IPS-18a (cell line): ENCODE data around the gene ESRRG.

Experiments
- H3K27ac ChIP-seq: one replicate; pipeline ENCODE4 v1.5.1; 2013; ENCODE audit warnings: low read length
- H3K27me3 ChIP-seq: one replicate; pipeline ENCODE4 v1.6.1; 2013; ENCODE audit warnings: mild to moderate bottlenecking, low read length; ENCODE audit not compliant: control insufficient read depth, insufficient read depth
- H3K36me3 ChIP-seq: one replicate; pipeline ENCODE4 v1.6.1; 2013; ENCODE audit warnings: low read depth, low read length; ENCODE audit not compliant: control insufficient read depth
- H3K4me1 ChIP-seq: one replicate; pipeline ENCODE4 v1.6.1; 2013; ENCODE audit warnings: low read depth, low read length; ENCODE audit not compliant: control insufficient read depth
- H3K4me3 ChIP-seq: one replicate; pipeline ENCODE4 v1.5.1; 2013; ENCODE audit warnings: low read length
- H3K9ac ChIP-seq: one replicate; pipeline ENCODE4 v1.6.1; 2013; ENCODE audit warnings: mild to moderate bottlenecking, low read length, moderate library complexity
- H3K9me3 ChIP-seq: one replicate; pipeline ENCODE4 v1.6.1; 2013; ENCODE audit warnings: low read depth, low read length; ENCODE audit not compliant: control insufficient read depth

The ESRRG gene

DNA sequence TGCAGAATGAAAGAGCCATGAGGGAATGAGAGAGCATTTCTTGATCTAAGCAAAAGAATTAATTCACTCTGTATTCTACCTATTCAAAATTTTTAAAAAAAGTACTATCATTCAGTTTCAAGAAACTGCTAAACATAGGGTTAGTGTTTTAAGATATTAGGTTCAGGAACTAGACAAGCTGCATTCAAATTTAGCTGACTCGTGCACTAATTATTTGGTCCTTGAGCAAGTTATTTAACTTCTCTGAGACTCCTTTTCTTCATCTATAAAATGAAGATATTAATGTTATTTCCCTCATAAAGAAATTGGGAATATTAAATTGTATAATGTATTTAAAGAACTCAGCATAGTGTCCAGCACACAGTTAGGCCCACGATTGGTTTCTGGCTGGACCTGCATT is 225.0 kb downstream of the ESRRG start:
- no peaks in the 10 kb centered on the region for H3K36me3 ChIP-seq
- H3K9me3 ChIP-seq = no peaks in the 10 kb centered on the region
- H3K27me3 ChIP-seq = no peaks in the 10 kb centered on the region
- H3K4me3 ChIP-seq = no peak overlapping the region
- no peak overlapping the region for H3K27ac ChIP-seq
- H3K9ac ChIP-seq = no peak overlapping the region
- H3K4me1 ChIP-seq = peaks cover 15% of the 10 kb centered on the region

DNA sequence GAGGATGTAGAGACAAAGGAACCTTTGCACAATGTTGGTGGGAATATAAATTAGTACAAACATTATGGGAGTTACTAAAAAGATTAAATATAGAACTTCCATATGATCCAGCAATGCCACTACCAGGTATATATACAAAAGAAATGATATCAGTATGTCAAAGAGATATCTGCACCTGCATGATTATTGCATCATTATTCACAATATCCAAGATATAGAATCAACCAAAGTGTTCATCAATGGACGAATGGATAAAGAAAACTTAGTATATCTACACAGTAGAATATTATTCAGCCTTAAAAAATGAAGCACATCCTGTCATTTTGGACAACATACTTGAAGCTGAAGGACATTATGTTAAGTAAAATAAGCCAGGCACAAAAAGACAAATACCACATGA is 238.2 kb downstream of the ESRRG start:
- Histone ChIP-seq H3K4me3 (no peak overlapping the region), H3K36me3 (no peaks in the 10 kb centered on the region)

DNA sequence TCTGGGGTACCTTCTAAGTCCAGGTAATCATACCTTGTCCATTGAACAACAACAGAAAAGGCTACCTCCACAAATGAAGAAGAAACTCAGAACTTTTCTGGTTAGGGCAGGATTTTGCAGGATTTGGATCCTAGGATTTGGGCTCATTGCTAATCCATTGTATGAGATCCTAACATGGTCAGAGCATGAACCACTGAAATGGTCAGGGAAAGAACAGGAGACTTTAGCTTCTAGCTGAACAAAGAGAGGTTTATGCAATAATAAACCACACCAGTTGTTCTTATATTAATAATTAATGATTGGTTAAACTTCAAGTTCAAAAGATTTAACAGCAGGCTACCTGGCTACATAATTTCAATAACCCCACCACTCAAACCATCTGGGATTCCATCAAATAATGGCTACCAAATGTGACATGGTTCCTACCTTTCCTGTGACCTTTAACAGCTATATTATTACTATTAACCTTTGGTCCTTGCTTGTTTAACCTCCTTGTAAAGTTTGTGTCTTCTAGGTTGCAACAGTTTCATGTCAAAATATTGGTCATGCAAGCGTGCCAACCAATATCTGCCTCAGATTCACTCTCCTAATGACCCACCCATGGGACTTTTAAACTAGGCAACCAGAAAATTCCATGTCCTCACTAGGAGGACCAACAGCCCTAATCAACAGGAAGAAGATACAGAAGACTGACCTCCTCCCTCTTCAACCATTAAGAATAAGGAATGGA is 239.4 kb downstream of the ESRRG start:
- Histone ChIP-seq H3K27ac (no peak overlapping the region), H3K27me3 (peaks cover 13% of the 10 kb centered on the region), H3K9me3 (no peaks in the 10 kb centered on the region), H3K9ac (no peak overlapping the region), H3K4me1 (no peaks in the 10 kb centered on the region), H3K36me3 (no peaks in the 10 kb centered on the region), H3K4me3 (no peak overlapping the region)

More for the DNA sequence above, 238.2 kb downstream of the ESRRG start:
- H3K27me3 ChIP-seq = peaks cover 13% of the 10 kb centered on the region
- no peaks in the 10 kb centered on the region for H3K4me1 ChIP-seq
- no peak overlapping the region for H3K9ac ChIP-seq
- H3K9me3 ChIP-seq = no peaks in the 10 kb centered on the region
- H3K27ac ChIP-seq = no peak overlapping the region

DNA sequence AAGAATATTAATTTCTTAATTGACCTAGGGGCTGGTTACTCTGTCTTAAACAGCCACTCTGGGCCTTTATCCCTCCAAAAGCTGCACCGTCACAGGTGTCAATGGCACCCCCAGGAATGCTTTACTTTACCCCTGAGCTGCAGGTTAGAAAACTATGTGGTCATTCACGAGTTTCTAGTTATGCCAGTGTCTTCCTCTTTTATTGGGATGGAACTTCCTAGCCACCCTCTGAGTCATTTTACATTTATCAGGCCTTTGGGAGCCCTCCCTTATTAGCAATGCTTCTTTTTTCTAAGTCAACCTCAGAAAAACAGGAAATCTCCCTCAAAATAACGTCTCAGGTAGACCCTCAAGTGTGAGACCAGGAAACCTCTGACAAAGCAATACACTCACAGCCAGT is 240.6 kb downstream of the ESRRG start:
- Histone ChIP-seq H3K9ac (no peak overlapping the region), H3K36me3 (no peaks in the 10 kb centered on the region), H3K4me3 (no peak overlapping the region), H3K9me3 (no peaks in the 10 kb centered on the region), H3K27ac (no peak overlapping the region), H3K4me1 (no peaks in the 10 kb centered on the region), H3K27me3 (peaks cover 13% of the 10 kb centered on the region)

DNA sequence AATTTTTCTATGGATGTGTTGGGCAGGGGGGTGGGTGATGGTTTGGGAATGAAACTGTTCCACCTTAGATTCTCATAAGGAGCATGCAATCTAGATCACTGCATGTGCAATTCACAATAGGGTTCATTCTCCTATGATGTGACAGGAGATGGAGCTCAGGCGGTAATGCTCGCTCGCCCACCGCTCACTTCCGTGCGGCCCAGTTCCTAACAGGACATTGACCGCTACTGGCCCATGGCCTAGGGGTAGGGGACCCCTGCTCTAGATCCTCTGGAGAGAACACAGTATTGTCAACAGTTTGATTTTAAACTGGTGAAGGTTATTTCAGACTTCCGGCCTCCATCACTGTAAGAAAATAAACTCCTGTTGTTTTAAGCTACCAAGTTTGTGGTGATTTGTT is 245.0 kb downstream of the ESRRG start:
- no peak overlapping the region for H3K9ac ChIP-seq
- no peaks in the 10 kb centered on the region for H3K27me3 ChIP-seq
- no peak overlapping the region for H3K27ac ChIP-seq
- H3K9me3 ChIP-seq = no peaks in the 10 kb centered on the region
- H3K4me1 ChIP-seq = no peaks in the 10 kb centered on the region
- H3K4me3 ChIP-seq = no peak overlapping the region
- H3K36me3 ChIP-seq = no peaks in the 10 kb centered on the region

DNA sequence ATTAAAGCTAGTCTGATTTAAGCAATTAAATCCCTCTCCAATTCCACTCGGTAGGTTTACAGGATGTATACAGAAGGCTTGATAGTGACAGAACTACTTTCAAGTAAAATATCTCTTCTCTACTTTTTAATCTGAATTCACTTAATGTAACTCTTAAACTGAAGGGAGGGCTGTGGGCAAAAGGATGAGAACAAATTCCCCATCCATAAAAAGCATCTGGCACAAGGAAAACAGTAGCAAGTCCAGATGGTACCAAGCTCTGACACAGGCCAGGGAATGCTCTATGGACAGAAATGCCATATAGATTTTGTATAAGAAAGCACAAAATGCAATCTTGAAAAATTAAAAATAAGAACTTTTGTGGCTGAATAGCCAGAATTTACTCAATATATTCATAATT is 246.9 kb downstream of the ESRRG start:
- Histone ChIP-seq H3K27me3 (no peaks in the 10 kb centered on the region), H3K36me3 (no peaks in the 10 kb centered on the region), H3K27ac (no peak overlapping the region), H3K9me3 (no peaks in the 10 kb centered on the region), H3K4me1 (no peaks in the 10 kb centered on the region), H3K4me3 (no peak overlapping the region), H3K9ac (no peak overlapping the region)

DNA sequence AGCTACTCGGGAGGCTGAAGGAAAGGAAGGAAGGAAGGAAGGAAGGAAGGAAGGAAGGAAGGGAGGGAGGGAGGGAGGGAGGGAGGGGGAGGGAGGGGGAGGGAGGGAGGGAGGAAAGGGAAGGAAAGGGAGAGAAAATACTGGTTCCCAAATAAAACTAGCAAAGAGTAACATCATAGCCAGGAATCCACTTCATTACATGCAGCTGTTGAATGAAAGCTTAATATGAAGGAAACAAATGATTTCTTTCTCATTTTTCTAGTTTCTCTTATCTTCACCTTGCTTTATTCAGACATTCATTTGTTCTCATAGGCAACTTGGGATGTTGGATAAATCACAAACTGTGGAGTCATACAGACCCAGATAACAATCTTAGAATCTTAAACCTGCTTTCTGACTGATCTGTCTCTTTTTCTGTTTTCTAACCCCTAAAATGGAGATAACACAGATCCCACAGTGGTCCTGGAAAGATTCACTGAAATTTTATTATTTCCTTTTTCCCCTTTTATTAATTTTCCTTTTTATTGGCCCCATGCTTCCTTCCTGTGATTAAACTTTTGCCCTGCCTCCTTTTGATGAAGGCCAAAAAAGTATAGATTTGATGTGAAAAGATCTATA is 247.5 kb downstream of the ESRRG start:
- no peak overlapping the region for H3K4me3 ChIP-seq
- H3K4me1 ChIP-seq = no peaks in the 10 kb centered on the region
- no peak overlapping the region for H3K9ac ChIP-seq
- no peak overlapping the region for H3K27ac ChIP-seq
- no peaks in the 10 kb centered on the region for H3K9me3 ChIP-seq
- H3K27me3 ChIP-seq = no peaks in the 10 kb centered on the region
- H3K36me3 ChIP-seq = no peaks in the 10 kb centered on the region

DNA sequence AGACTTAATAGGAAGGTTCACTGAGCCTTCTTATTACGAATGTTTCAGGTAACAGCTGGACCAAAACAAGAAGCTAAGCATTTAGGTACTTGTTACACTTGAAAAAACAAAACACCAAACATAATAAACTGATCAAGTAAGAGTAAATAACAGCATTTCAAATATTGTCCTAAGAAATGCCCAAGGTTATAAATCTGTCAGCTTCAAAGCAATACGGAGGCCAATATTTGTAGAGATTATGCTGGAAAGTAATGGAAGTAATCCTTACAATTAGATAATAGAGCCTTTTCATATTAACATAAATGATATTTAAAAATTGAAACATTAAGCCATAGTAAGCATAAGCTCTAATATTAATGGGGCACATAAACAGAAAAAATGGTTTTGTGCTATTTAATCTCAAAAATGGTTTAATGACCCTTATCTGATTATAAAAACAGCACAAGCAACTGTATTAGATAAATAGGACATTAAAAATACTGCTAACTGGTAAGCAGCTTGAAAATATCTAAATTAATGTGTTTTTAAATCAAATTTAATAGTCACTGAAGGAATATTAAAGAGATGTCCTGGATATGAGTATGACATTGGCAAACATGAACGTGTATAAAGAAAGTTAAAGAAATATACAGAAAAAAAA is 256.9 kb downstream of the ESRRG start:
- Histone ChIP-seq H3K4me3 (no peak overlapping the region), H3K4me1 (peaks cover 6% of the 10 kb centered on the region), H3K9ac (no peak overlapping the region), H3K27ac (no peak overlapping the region), H3K36me3 (no peaks in the 10 kb centered on the region), H3K27me3 (no peaks in the 10 kb centered on the region), H3K9me3 (no peaks in the 10 kb centered on the region)

DNA sequence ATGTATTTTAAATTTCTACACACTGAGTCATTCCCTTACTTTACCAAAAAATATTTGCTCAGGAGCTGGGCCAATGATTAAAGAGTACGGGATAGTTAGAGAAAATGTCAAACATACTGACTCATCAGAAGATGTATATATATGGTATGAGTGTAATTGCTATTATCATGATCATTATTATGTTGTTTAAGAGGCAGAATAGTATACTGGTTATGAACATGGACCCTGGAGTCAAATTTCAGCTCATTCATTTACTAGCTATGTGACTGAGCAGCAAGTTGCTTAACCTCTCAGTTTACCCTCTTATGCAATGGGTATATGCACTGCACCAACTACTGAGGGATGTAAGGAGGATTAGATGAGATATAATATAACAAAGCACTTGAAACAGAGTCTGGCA is 258.7 kb downstream of the ESRRG start:
- no peaks in the 10 kb centered on the region for H3K9me3 ChIP-seq
- H3K36me3 ChIP-seq = no peaks in the 10 kb centered on the region
- no peak overlapping the region for H3K27ac ChIP-seq
- no peak overlapping the region for H3K9ac ChIP-seq
- no peak overlapping the region for H3K4me3 ChIP-seq
- no peaks in the 10 kb centered on the region for H3K27me3 ChIP-seq
- H3K4me1 ChIP-seq = peaks cover 7% of the 10 kb centered on the region

DNA sequence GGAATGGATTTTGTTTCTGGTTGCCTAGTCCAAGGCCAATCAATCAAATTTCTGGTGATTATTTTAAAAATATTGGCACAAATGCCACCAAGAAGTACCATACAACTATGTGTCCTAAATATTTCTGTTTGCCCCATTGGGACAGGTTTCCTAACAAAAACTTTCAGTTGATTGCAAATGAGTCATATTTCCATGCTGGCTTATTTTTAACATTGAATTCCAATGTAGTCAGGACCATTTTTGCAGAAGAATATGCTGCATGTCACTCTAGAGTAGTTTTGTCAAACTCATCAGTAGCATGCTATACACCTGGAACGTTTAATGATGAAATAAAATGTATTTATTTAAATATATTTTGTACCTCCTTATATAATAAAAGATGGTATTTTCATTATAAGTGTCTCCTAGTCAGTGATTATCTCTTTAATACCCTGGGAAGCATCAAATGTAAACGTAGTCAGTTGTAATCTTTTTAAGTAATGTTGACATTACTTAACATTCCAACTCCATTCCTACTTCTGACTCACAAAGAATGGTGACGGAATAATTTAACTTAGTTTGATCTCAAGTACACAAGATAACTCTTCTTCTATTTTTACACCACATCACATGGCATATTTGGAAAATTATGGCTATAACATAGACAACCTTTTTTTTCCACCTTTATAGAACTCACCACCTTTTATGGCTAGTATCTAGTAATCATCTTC is 261.0 kb downstream of the ESRRG start:
- H3K4me1 ChIP-seq = peaks cover 7% of the 10 kb centered on the region
- H3K4me3 ChIP-seq = no peak overlapping the region
- H3K27me3 ChIP-seq = no peaks in the 10 kb centered on the region
- H3K9me3 ChIP-seq = no peaks in the 10 kb centered on the region
- H3K9ac ChIP-seq = no peak overlapping the region
- H3K27ac ChIP-seq = no peak overlapping the region
- H3K36me3 ChIP-seq = no peaks in the 10 kb centered on the region

DNA sequence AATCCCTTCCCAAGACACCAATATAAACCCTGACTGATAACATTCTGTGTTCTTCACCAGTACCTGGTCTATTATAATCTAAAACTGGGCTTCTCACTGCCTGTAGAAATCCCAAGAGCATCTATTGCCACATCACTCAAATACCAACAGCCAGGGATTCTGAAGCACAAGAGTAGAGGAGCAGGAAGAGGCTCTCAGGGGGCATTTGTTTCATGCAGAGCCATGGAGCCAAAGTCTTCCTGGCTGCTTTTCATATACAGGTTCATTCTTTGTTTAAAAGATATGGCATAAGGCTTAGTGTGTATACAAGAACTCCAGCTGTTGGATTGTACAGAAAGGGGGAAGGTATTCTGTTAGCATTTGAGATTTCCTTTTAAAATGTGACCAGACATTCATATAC is 261.8 kb downstream of the ESRRG start:
- Histone ChIP-seq H3K9me3 (no peaks in the 10 kb centered on the region), H3K27me3 (no peaks in the 10 kb centered on the region), H3K9ac (no peak overlapping the region), H3K4me1 (peaks cover 14% of the 10 kb centered on the region), H3K4me3 (no peak overlapping the region), H3K27ac (no peak overlapping the region), H3K36me3 (no peaks in the 10 kb centered on the region)
